GM10847 (cell line): ENCODE results near the gene HSD17B2.

Source experiments
- POLR2A ChIP-seq: IDR thresholded peaks from 2 replicates; pipeline ENCODE4 v1.6.1; 2011; ENCODE audit not compliant: insufficient read length; ENCODE audit errors: extremely low read depth

HSD17B2 gene

GRCh38 chr16:82059983-82060421 lies 24.9 kb downstream of the HSD17B2 start:
- no peak for TF ChIP-seq POLR2A

- no peak for TF ChIP-seq POLR2A
Measured at GRCh38 chr16:82061861-82062525, 26.9 kb downstream of the HSD17B2 start.

GRCh38 chr16:82062645-82063058 lies 27.6 kb downstream of the HSD17B2 start:
- no peak for TF ChIP-seq POLR2A

GRCh38 chr16:82063456-82064082 lies 28.5 kb downstream of the HSD17B2 start:
- no peak for TF ChIP-seq POLR2A

GRCh38 chr16:82067042-82067803 lies 32.2 kb downstream of the HSD17B2 start:
- no peak for TF ChIP-seq POLR2A

GRCh38 chr16:82067804-82068325 lies 32.8 kb downstream of the HSD17B2 start:
- TF ChIP-seq POLR2A = no peak

- no peak for TF ChIP-seq POLR2A
Measured at GRCh38 chr16:82070656-82071369, 35.8 kb downstream of the HSD17B2 start.

- no peak for TF ChIP-seq POLR2A
Measured at GRCh38 chr16:82071421-82071820, 36.4 kb downstream of the HSD17B2 start.

GRCh38 chr16:82072313-82072712 lies 37.3 kb downstream of the HSD17B2 start:
- no peak for TF ChIP-seq POLR2A

- TF ChIP-seq POLR2A = no peak
Measured at GRCh38 chr16:82074019-82074558, 39.0 kb downstream of the HSD17B2 start.

- TF ChIP-seq POLR2A = no peak
Measured at GRCh38 chr16:82078125-82078524, 43.1 kb downstream of the HSD17B2 start.

GRCh38 chr16:82079892-82080291 lies 44.8 kb downstream of the HSD17B2 start:
- no peak for TF ChIP-seq POLR2A

- no peak for TF ChIP-seq POLR2A
Measured at GRCh38 chr16:82081264-82081663, 46.2 kb downstream of the HSD17B2 start.

- TF ChIP-seq POLR2A = no peak
Measured at GRCh38 chr16:82082097-82082496, 47.0 kb downstream of the HSD17B2 start.

- no peak for TF ChIP-seq POLR2A
Measured at GRCh38 chr16:82082543-82083244, 47.6 kb downstream of the HSD17B2 start.
